GM08714 (cell line): Measurements from ENCODE around the gene ABCG2.

Experiments used
- H3K4me3 ChIP-seq: fragments of 200-500 bp; sonication (Bioruptor generic); 2 replicates; pipeline ENCODE4 v1.5.1; 2014; ENCODE audit warnings: mild to moderate bottlenecking, low read length, inconsistent platforms
- ZNF274 ChIP-seq: IDR thresholded peaks from 2 replicates; pipeline ENCODE4 v1.6.1; 2012; ENCODE audit warnings: mild to moderate bottlenecking, low read depth, low read length

Gene ABCG2

DNA sequence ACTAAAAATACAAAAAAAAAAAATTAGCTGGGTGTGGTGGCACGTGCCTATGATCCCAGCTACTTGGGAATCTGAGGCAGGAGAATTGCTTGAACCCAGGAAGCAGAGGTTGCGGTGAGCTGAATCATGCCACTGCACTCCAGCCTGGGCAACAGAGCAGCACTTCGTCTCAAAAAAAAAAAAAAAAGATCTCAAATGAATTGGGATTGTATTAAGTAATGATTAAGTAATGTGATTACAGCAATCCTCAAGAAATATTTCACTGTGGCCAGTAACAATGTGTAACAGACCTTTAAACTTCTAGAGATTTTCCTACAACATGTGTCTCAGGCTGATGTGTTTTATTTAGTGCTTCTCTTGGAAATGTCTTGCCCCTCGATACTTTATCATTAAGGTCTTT lies 104.2 kb downstream of the ABCG2 start:
- TF ChIP-seq ZNF274, result no peak
- H3K4me3 ChIP-seq, result no peak overlapping the region

DNA sequence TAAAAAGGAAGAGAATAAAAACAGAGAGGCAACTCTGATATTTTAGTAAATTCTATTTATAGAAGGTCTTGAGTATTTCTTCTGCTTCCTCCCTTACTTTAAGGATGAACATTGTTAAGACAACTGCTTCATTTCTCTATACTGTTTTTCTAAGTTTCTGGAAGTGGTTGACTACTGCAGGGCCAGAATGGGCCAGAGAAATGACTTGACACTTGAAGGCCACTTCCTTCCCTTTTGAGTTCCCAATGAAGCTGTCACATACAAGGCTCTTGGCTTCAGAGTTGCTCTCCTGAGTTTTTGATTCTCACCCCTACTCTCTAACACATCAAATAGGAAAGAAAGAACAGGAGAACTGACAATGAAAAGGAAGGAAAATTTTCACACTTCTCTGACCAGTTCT lies 113.4 kb downstream of the ABCG2 start:
- TF ChIP-seq ZNF274, result no peak

DNA sequence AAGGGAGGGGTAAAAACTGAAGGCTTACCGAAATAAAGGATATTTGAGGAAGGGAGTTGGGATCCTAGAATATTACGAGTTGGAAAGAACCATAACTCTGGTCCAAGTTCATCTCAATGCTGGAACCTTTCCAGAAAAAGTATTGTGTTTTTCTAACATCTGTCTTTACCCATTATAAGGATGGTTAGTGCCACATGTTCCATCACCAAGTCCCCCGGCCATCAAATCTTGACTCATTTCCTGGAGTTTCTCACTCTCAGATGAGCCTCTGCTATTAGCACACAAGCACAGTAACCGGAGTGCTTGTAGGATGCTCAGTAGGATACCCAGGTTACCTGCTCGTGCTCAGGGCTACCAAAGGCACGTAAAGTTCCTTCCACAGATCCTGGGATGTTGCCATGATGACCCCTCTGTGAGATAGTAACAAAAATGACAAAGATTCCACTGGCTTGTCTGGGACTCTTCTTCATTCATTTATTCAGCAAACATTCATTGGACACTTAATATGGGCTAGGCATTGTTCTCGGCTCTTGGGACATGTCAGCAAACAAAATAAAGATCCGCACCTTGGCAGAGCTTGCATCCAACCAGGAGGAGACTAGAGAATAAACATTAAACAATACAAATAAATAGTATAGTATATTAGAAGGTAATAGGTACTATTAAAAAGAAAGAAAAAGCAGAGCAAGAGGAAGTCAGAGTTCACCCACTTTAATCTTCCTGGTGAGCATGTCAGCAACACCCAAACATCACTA lies 114.7 kb downstream of the ABCG2 start:
- no peak overlapping the region for H3K4me3 ChIP-seq
- TF ChIP-seq ZNF274, result no peak

More for the DNA sequence above, 113.4 kb downstream of the ABCG2 start:
- no peak overlapping the region for H3K4me3 ChIP-seq

DNA sequence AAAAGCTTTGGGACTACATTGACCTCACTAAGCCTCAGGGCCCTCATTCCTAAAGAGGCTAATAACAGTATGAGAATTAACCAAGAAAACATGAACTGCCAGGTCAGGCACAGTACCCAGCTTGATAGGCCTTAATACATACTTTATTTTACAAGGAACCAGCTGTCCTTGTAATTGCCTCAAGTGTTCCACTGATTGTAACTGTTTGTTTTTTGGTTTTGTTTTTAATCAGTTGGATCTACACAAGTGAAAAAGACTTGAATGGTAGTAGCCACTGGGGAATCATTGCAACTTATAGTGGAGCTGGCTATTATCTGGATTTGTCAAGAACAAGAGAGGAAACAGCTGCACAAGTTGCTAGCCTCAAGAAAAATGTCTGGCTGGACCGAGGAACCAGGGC lies 115.4 kb downstream of the ABCG2 start:
- TF ChIP-seq ZNF274, result no peak
- no peak overlapping the region for H3K4me3 ChIP-seq

DNA sequence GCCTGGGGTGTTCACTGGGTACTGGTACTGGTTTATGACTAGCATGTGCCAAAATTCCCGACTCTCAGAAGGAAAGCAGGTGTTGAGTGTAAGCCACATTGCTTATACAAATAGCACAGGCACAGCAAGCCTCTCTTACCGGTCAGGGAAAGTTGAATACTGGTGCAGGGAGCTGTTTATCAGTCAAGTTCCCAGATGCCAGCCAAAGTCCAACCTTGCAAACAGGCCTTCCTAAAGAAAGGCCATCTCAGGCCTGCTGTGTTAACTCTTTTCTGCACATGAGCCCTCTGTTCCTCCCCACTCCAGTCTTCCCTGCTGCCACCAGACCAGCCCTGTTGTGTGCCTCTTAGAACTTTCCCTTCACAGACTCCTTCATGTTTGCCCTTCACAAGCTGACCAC lies 116.8 kb downstream of the ABCG2 start:
- no peak for TF ChIP-seq ZNF274
- H3K4me3 ChIP-seq, result no peak overlapping the region

DNA sequence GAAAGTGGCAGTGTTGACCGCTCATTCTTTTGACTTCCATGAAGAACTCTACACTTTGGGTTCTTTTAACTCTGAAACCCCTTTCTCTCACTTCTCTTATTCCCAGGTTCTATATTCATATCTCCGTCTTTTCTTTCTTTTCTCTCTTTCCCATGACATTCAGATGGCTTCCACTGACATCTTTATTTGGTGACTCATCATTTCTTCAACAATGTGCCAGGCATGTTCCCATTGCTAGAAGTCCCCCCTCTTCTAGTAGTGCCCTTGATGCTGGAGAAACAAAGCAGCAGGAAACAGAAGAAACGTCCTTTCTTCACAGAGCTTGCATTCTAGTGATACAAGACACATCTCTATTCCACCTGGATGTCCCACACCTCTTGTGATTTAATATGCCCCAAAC lies 117.7 kb downstream of the ABCG2 start:
- TF ChIP-seq ZNF274, result no peak

More for the DNA sequence above, 117.7 kb downstream of the ABCG2 start:
- no peak overlapping the region for H3K4me3 ChIP-seq
